Hepatocyte (in vitro differentiated cells): ENCODE data around the gene LHX4.

Source experiments
- CTCF ChIP-seq: fragments of 200-600 bp; sonication (generic); IDR thresholded peaks from 2 replicates; pipeline ENCODE4 v1.5.1; 2016; ENCODE audit warnings: antibody characterized with exemption, mild to moderate bottlenecking; ENCODE audit not compliant: poor library complexity
- EZH2 ChIP-seq: fragments of 200-600 bp; sonication (generic); IDR thresholded peaks from 2 replicates; pipeline ENCODE4 v1.6.1; 2016; ENCODE audit warnings: antibody characterized with exemption, mild to moderate bottlenecking, borderline replicate concordance

- no peak for TF ChIP-seq CTCF
- peak; percentile 67 for TF ChIP-seq EZH2
These were observed 2.0 kb upstream of the LHX4 start for GRCh38 chr1:180227861-180228647.
